Sigmoid colon (tissue), 4 donors: Measurements from ENCODE around the gene HTT.

ENCODE experiments used
- CTCF ChIP-seq, 4 experiments: fragments of 450-650 bp in 3 of 4; fragments of 200-600 bp in 1 of 4; IDR thresholded peaks; one replicate each; pipeline ENCODE4 v1.5.1; 2016 to 2019; ENCODE audit warnings: antibody characterized with exemption in 4 of 4, mild to moderate bottlenecking in 3 of 4, moderate library complexity in 2 of 4
- EP300 ChIP-seq, 4 donors: sonication (generic); formaldehyde crosslinking; IDR thresholded peaks; one replicate each; pipeline ENCODE4 v1.6.1; 2017; ENCODE audit warnings: antibody characterized with exemption in 4 of 4
- POLR2A ChIP-seq, 2 donors: fragments of 450-650 bp; IDR thresholded peaks; one replicate each; pipeline ENCODE4 v1.6.1; 2016; ENCODE audit warnings: antibody characterized with exemption in 2 of 2, mild to moderate bottlenecking in 2 of 2, moderate library complexity in 2 of 2
- POLR2AphosphoS5 ChIP-seq, 4 donors: sonication (generic); formaldehyde crosslinking; IDR thresholded peaks; one replicate each; pipeline ENCODE4 v1.6.1; 2017; ENCODE audit warnings: antibody characterized with exemption in 4 of 4

DNA sequence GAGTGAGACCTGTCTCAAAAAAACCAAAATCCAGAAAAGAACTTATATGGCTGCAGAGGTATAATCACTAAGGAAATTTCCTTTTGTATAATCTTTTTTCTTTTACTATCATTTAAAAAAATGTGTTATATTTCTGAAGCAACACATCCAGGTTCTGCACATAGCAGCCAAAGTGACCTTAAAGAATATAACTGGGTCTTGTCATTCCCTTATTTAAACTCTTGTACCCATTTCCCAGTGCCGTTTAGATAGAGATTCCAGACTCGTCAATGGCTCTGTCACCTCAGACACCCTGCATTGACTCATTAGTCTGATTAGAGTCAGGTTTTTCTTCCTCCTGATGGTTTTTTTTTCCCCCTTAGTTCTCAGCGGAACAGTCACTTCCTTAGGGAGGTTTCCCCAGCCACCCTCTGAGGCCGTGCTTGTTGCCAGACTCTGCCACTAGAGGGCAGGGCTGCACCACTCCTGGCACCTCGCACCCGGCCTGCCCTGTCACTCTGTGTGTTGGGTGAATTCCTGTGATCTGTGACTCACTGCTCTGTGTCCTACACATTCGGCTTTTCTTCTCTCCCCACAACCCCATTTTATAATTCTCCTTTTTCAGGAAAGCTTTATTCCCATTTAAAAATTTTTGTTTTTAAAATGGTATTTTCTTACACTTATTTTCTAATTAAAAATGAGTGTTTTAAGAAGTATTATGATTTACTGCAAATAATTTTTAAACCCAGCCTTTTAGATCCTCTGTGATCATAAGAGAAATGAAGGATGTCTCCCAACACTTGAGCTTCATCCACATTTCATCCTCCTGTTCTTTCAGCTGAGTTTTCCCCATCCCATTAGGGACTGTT lies 32.1 kb downstream of the HTT start:
- TF ChIP-seq POLR2AphosphoS5 (IDR thresholded peaks at IDR 0.05) (peak in 2 of 4 donors; percentile 35 to 49), CTCF (IDR thresholded peaks at IDR 0.05) (peak; percentile 86 to 95 (median 93)), POLR2A (IDR thresholded peaks at IDR 0.05) (no peak), EP300 (IDR thresholded peaks at IDR 0.05) (no peak)
